Middle frontal gyrus (tissue), 1 donor: ENCODE results near the gene CSK.
A peak's percentile ranks its signal among the peaks of the same experiment; 100 is the strongest.

Source experiments
- DNase-seq: peaks from one replicate; pipeline ENCODE4 v3.0.0-alpha.2; 2015; ENCODE audit warnings: low spot score; ENCODE audit errors: extremely low spot score

Gene CSK

GRCh38 chr15:74842581-74843444 lies 60.9 kb downstream of the CSK start, which contains the start of gene ULK3:
Gene ULK3, minus strand, starts transcription at chr15:74843156. Its CDS starts 51 bp downstream, at chr15:74843105.
- DNase-seq = peak; percentile 89

DNA sequence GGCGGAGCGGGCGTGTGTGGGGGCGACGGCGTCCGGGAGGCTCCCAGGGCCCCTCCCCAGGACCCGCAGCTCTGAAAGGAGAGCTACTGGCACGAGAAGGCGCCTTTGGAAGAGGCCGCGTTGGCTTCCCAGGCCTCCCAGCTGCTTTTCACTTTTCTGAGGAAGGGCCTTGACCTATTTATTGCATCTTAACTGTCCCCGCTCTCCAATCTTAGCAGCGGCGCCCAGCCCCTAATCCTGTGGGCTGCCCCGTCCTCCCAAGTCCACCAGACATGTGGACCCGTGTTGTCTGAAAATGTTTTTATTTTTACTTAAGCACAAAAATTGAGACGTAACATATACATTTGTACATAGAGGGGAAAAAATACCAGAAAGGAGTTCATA lies 61.6 kb downstream of the CSK start:
- DNase-seq = no peak

GRCh38 chr15:74843891-74844299 lies 62.0 kb downstream of the CSK start:
- no peak for DNase-seq

GRCh38 chr15:74844319-74845207 lies 62.7 kb downstream of the CSK start:
- DNase-seq = no peak

DNA sequence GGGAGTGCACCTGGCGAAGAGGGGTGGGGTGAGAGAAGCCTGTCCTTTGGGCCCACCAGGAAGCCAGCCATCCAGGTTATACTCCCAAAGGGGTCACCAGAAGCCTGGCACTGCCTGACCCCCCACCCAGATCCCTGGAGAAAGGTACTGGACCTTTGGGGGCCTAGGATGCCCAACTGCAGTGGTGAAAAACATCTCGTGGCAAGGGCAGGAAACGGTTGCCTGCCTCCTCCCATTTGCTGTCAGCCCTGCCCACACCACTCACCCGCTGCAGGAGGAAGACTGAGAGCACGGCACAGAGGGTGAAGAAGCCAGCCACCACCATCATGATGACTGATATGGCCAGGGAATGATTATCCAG lies 63.3 kb downstream of the CSK start:
- no peak for DNase-seq

GRCh38 chr15:74845581-74845980 lies 63.7 kb downstream of the CSK start:
- DNase-seq = no peak

GRCh38 chr15:74847432-74847831 lies 65.6 kb downstream of the CSK start:
- no peak for DNase-seq

DNA sequence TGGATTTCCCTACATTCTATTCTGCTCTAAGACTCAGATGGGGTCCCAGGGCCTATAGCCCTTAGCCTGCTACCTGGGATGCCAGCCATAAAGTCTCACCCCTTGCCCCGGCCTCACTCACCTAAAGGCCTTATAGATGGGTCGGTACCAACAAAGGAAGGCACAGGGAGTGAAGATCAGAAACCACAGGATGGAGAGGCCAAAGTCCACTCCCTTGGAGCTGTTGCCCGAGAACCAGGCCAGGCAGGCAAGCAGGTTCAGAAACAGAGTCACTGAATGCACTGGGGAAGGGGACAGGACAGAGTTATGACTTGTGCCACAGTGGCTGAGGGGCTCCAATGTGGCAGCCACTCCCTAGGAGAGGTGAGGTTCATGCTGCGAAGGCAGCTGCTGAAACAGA lies 68.5 kb downstream of the CSK start:
- DNase-seq = no peak

- no peak for DNase-seq
Measured at GRCh38 chr15:74851960-74852359, 70.1 kb downstream of the CSK start.
